IMR-90 (cell line): ENCODE measurements around the gene ATP8B4.

ENCODE experiments used
- POLR2A ChIP-seq: IDR thresholded peaks from 2 replicates; pipeline ENCODE4 v1.6.1; 2012; ENCODE audit warnings: mild to moderate bottlenecking, low read depth, low read length
- TF ChIP-seq, protein P1 (sequence below): conservative IDR thresholded peaks from 2 replicates; pipeline ENCODE4 v1.5.1; 2012; ENCODE audit warnings: mild to moderate bottlenecking, low read depth, low read length, improper control_type of control experiment

DNA sequence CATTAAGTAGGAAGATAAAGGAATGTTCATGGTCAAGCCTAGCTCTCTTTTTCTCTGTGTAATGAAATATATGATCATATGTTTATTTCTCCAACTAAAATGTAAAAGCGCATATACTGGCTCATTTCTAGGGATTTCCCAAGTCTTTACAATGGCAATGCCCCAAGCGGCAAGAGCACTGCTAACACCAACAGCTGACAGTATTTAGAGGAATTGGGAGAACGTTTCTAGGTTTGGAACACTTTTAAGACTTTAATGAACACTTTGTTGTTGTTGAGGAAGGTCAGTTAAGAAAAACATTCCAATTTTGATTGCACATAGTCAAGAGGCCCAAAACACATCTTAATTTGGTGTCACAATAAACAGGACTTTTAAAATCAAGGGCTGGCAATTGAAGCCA, 132.7 kb downstream of the ATP8B4 start:
- TF ChIP-seq POLR2A, result no peak
- TF ChIP-seq, protein P1, sequence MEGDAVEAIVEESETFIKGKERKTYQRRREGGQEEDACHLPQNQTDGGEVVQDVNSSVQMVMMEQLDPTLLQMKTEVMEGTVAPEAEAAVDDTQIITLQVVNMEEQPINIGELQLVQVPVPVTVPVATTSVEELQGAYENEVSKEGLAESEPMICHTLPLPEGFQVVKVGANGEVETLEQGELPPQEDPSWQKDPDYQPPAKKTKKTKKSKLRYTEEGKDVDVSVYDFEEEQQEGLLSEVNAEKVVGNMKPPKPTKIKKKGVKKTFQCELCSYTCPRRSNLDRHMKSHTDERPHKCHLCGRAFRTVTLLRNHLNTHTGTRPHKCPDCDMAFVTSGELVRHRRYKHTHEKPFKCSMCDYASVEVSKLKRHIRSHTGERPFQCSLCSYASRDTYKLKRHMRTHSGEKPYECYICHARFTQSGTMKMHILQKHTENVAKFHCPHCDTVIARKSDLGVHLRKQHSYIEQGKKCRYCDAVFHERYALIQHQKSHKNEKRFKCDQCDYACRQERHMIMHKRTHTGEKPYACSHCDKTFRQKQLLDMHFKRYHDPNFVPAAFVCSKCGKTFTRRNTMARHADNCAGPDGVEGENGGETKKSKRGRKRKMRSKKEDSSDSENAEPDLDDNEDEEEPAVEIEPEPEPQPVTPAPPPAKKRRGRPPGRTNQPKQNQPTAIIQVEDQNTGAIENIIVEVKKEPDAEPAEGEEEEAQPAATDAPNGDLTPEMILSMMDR, result no peak
